Mesothelial cell of epicardium (in vitro differentiated cells): ENCODE results near the gene CRELD2. TPM values are rescaled to one million over a fixed set of nuclear protein-coding genes. Genes with fewer than 3 reads are reported as not detected.

Experiments used
- DNase-seq, 2 experiments: peaks; one replicate each; pipeline ENCODE4 v3.0.0; 2021; ENCODE audit warnings: low spot score in 2 of 2; ENCODE audit not compliant: unreplicated experiment in 2 of 2
- H3K27ac Mint-ChIP-seq: 2 replicates; pipeline ENCODE4 v1.8.0; 2021; ENCODE audit warnings: mixed read lengths
- H3K27me3 Mint-ChIP-seq: 2 replicates; pipeline ENCODE4 v1.8.0; 2021; ENCODE audit warnings: low read depth, mixed read lengths
- H3K36me3 Mint-ChIP-seq: 2 replicates; pipeline ENCODE4 v1.8.0; 2021; ENCODE audit warnings: mixed read lengths
- H3K4me1 Mint-ChIP-seq: 2 replicates; pipeline ENCODE4 v1.8.0; 2021; ENCODE audit warnings: mixed read lengths
- H3K4me3 Mint-ChIP-seq: 2 replicates; pipeline ENCODE4 v1.8.0; 2021; ENCODE audit warnings: mild to moderate bottlenecking, moderate library complexity, mixed read lengths
- H3K9me3 Mint-ChIP-seq: 2 replicates; pipeline ENCODE4 v1.8.0; 2021; ENCODE audit warnings: mixed read lengths
- CTCF ChIP-seq: fragments of 200-600 bp; sonication (generic); IDR thresholded peaks from one replicate; pipeline ENCODE4 v1.5.0; 2021; ENCODE audit warnings: antibody characterized with exemption; ENCODE audit not compliant: unreplicated experiment
- total RNA-seq: library from RNA; stranded (reverse); gene quantifications from 3 replicates; pipeline ENCODE4 v1.2.1, GENCODE V29; 2021

CRELD2 gene, protein sequence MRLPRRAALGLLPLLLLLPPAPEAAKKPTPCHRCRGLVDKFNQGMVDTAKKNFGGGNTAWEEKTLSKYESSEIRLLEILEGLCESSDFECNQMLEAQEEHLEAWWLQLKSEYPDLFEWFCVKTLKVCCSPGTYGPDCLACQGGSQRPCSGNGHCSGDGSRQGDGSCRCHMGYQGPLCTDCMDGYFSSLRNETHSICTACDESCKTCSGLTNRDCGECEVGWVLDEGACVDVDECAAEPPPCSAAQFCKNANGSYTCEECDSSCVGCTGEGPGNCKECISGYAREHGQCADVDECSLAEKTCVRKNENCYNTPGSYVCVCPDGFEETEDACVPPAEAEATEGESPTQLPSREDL
- 41.4 to 42.2 TPM (median 41.9 TPM) in 3 replicates for total RNA-seq

DNA sequence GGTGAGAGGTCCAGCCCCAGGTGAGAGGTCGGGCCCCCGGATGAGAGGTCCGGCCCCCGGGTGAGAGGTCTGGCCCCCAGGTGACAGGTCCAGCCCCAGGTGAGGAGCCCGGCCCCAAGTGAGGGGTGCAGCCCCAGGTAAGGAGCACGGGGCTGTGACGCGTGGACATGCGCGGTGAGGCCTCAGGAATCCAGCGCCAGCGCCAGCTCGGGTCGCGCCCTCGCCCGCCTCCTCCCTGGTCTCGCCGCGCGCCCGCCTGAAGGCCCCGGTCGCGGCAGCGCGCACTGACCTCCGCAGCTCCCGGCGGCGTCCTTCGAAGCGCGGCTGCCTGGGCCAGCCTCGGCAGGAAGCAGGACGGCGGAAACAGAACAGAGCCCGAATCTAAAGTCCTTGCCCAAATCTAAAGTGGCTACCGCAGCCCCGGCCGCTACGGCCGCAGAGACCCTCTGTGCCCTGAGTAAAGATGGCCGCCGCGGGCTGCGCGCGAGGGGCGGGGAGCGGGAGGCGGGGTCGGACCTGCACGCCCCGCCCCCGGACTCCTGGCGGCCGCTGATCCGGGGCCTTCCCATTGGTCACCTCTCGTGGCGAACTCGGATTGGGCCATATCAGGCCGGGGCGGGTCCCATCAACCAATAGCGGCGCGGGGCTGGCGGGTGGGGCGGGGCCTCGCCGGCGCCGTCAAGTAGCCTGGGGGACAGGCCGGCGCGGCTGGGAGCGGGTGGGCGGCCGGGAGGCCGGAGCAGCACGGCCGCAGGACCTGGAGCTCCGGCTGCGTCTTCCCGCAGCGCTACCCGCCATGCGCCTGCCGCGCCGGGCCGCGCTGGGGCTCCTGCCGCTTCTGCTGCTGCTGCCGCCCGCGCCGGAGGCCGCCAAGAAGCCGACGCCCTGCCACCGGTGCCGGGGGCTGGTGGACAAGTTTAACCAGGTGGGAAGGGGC, at the start of gene CRELD2, which contains the start of gene ALG12:
Gene CRELD2, plus strand, starts transcription at position 661 of the 937 bp plus-strand sequence. Its CDS starts 136 bp downstream, at position 797.
Gene ALG12, minus strand, starts transcription at position 465 of the 937 bp plus-strand sequence. CDS start 4,673 bp downstream, outside the sequence.
- peak within 1 kb of the TSS; percentile 86 for H3K27ac Mint-ChIP-seq
- H3K4me1 Mint-ChIP-seq, result peaks cover 4% of the 10 kb centered on the region
- DNase-seq, result peak; percentile 97 to 98
- no peak for TF ChIP-seq CTCF
- peak within 1 kb of the TSS; percentile 81 for H3K4me3 Mint-ChIP-seq
- H3K27me3 Mint-ChIP-seq, result no peaks in the 10 kb centered on the region
- H3K9me3 Mint-ChIP-seq, result no peaks in the 10 kb centered on the region
- H3K36me3 Mint-ChIP-seq, result peaks cover 7% of the 10 kb centered on the region

DNA sequence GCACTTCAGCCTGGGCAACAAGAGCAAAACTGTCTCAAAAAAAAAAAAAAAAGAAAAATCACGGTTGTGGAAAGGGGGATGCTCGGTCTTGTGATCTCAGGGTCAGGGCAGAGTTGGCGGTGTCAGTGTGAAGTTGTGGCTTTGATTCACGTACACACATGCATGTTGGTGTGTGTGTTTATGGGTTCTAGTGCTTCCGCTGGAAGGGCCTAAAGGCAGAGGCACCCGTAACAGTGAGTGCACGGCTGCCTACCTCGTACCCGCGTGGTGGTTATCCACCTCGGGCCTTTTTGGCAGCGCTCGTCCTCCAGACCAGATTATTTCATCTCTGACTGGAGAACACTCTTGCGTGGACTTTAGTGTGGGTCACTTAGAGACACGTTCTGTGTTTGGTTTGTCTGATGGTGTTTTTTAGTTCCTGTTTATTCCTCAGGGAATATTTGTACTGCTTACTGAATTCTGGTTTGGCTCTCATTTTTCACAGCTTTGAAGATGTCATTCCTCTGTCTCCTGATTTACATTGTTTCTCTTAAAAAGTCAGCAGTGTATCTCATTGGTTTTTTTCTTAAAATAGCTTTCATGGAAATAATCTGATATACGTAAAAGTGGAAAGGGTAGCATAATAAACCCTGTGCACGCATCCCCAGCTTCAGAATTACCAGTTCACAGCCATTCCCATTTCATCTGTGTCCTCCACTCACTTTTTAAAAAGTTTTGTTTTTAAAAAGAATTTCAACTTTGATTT, 49.2 kb upstream of the CRELD2 start:
- Mint-ChIP-seq H3K9me3 (peaks cover 63% of the 10 kb centered on the region), H3K4me1 (no peaks in the 10 kb centered on the region), H3K36me3 (peaks cover 74% of the 10 kb centered on the region), H3K4me3 (no peak overlapping the region), H3K27ac (no peak overlapping the region), H3K27me3 (no peaks in the 10 kb centered on the region)
- no peak for TF ChIP-seq CTCF
- DNase-seq, result no peak

DNA sequence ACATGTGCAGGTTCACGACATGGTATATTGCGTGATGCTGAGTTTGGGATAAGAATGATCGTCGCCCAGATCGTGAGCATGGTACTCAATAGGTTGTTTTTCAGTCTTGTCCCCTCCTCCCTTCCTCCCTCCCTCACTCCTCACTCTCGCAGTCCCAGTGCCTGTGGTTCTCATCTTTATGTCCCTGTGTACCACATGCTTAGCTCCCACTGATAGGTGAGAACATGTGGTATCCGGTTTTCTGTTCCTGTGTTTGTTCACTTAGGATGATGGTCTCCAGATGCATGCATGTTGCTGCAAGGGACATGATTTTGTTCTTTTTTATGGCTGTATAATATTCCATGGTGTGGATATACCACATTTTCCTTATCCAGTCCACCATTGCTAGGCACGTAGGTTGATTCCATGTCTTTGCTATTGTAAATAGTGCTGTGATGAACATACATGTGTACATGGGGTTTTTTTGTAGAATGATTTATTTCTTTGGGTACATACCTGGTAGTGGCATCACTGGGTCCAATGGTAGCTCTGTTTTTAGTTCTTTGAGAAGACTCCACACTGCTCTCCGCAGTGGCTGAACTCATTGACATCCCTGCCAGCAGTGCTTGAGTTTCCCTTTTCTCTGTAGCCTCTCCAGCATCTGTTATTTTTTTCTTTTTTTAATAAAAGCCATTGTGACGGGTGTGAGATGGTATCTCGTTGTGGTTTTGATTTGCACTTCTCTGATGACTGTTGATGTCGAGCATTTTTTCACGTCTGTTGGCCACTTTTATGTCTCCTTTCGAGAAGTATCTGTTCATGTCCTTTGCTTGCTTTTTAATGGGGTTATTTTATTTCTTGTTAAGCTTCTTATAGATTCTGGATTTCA, 48.4 kb upstream of the CRELD2 start:
- Mint-ChIP-seq H3K27ac (no peak overlapping the region), H3K4me1 (no peaks in the 10 kb centered on the region), H3K36me3 (peaks cover 75% of the 10 kb centered on the region), H3K9me3 (peaks cover 65% of the 10 kb centered on the region), H3K4me3 (no peak overlapping the region), H3K27me3 (no peaks in the 10 kb centered on the region)
- no peak for DNase-seq
- no peak for TF ChIP-seq CTCF

GRCh38 chr22:49871482-49871881, 47.0 kb upstream of the CRELD2 start:
- no peak for TF ChIP-seq CTCF
- H3K27ac Mint-ChIP-seq, result no peak overlapping the region
- no peaks in the 10 kb centered on the region for H3K4me1 Mint-ChIP-seq
- no peaks in the 10 kb centered on the region for H3K27me3 Mint-ChIP-seq
- no peak overlapping the region for H3K4me3 Mint-ChIP-seq
- H3K36me3 Mint-ChIP-seq, result peaks cover 75% of the 10 kb centered on the region
- peaks cover 63% of the 10 kb centered on the region for H3K9me3 Mint-ChIP-seq
- no peak for DNase-seq

GRCh38 chr22:49872347-49872746, 46.1 kb upstream of the CRELD2 start:
- no peak for DNase-seq
- Mint-ChIP-seq H3K4me3 (no peak overlapping the region), H3K9me3 (peaks cover 59% of the 10 kb centered on the region), H3K27me3 (no peaks in the 10 kb centered on the region), H3K4me1 (no peaks in the 10 kb centered on the region), H3K36me3 (peaks cover 72% of the 10 kb centered on the region), H3K27ac (no peak overlapping the region)
- TF ChIP-seq CTCF, result no peak
